Gastroesophageal sphincter (tissue), 4 donors: ENCODE results near the gene SLC7A14. TPM values are rescaled to one million over a fixed set of nuclear protein-coding genes. Genes with fewer than 3 reads are reported as not detected.

Experiments
- ATAC-seq: fragments of 150-250 bp; one replicate; pipeline ENCODE4 v1.9.1; 2016; ENCODE audit warnings: mild to moderate bottlenecking, moderate library complexity
- H3K27ac ChIP-seq, 4 donors: fragments of 200-600 bp; sonication (generic) in 3 of 4; 1 replicate in 3 of 4; 2 replicates in 1 of 4; pipeline ENCODE4 v1.5.1; 2016 to 2019
- H3K27me3 ChIP-seq: fragments of 200-600 bp; sonication (generic); one replicate; pipeline ENCODE4 v1.5.1; 2019
- H3K36me3 ChIP-seq, 2 donors: fragments of 200-600 bp; sonication (generic); one replicate each; pipeline ENCODE4 v1.5.1; 2019; ENCODE audit warnings: control low read depth in 1 of 2
- H3K4me1 ChIP-seq, 3 donors: fragments of 200-600 bp; sonication (generic); 1 replicate in 2 of 3; 2 replicates in 1 of 3; pipeline ENCODE4 v1.5.1; 2016 to 2019; ENCODE audit warnings: control low read depth in 2 of 3
- H3K4me3 ChIP-seq, 2 donors: fragments of 200-600 bp; sonication (generic); one replicate each; pipeline ENCODE4 v1.5.1; 2019; ENCODE audit warnings: mild to moderate bottlenecking in 1 of 2, moderate library complexity in 1 of 2
- H3K9me3 ChIP-seq, 3 donors: fragments of 200-600 bp; sonication (generic); one replicate each; pipeline ENCODE4 v1.5.1; 2017 to 2019; ENCODE audit warnings: control low read depth in 2 of 3
- CTCF ChIP-seq, 4 experiments: fragments of 200-600 bp in 2 of 4; fragments of 450-650 bp in 2 of 4; sonication (generic) in 1 of 4; IDR thresholded peaks; one replicate each; pipeline ENCODE4 v1.5.1; 2017 to 2019; ENCODE audit warnings: antibody characterized with exemption in 4 of 4, mild to moderate bottlenecking in 2 of 4, moderate library complexity in 2 of 4
- EP300 ChIP-seq: sonication (generic); formaldehyde crosslinking; IDR thresholded peaks from one replicate; pipeline ENCODE4 v1.6.1; 2017; ENCODE audit warnings: antibody characterized with exemption, mild to moderate bottlenecking
- POLR2A ChIP-seq, 2 donors: fragments of 450-650 bp; IDR thresholded peaks; one replicate each; pipeline ENCODE4 v1.6.1; 2017; ENCODE audit warnings: antibody characterized with exemption in 2 of 2, mild to moderate bottlenecking in 2 of 2, moderate library complexity in 1 of 2
- POLR2AphosphoS5 ChIP-seq: sonication (generic); formaldehyde crosslinking; IDR thresholded peaks from one replicate; pipeline ENCODE4 v1.6.1; 2017; ENCODE audit warnings: antibody characterized with exemption
- WGBS, 2 donors: methylation state at CpG; one replicate each; pipeline ENCODE4 v1.1.5; 2018; ENCODE audit warnings: low coverage in 1 of 2; 5-methylcytosine and 5-hydroxymethylcytosine counted together
- total RNA-seq, 4 donors: library from RNA; depleted of rRNA; stranded (reverse); fragments of >200 nt; gene quantifications; one replicate each; pipeline ENCODE4 v1.1.0, GENCODE V29; 2016

Gene SLC7A14
- total RNA-seq, 4 donors from 2014 or later: under 0.01 to 0.99 (median 0.43) TPM

- no peak overlapping the region for H3K4me3 ChIP-seq
- no peak for ATAC-seq
- H3K27ac ChIP-seq: no peak overlapping the region
- H3K4me1 ChIP-seq: peaks cover 0 to 7% (median 0%) of the 10 kb centered on the region in 3 donors
- TF ChIP-seq CTCF (IDR thresholded peaks at IDR 0.05) (no peak), EP300 (no peak), POLR2AphosphoS5 (no peak), POLR2A (IDR thresholded peaks at IDR 0.05) (no peak)
- peaks cover 34% of the 10 kb centered on the region for H3K27me3 ChIP-seq
- no peaks in the 10 kb centered on the region for H3K36me3 ChIP-seq
- no peaks in the 10 kb centered on the region for H3K9me3 ChIP-seq
- WGBS, 2 donors: 95 to 96% methylated on average over 4 of the region's 4 CpGs
Observed at GRCh38 chr3:170413291-170413690, 172.6 kb downstream of the SLC7A14 start.

GRCh38 chr3:170410428-170411029 is 175.3 kb downstream of the SLC7A14 start:
- H3K27ac ChIP-seq: no peak overlapping the region
- 41 to 42% methylated on average over 3 to 4 of the region's 4 CpGs for WGBS, 2 donors
- H3K9me3 ChIP-seq: no peaks in the 10 kb centered on the region

More at GRCh38 chr3:170410428-170411029, 175.3 kb downstream of the SLC7A14 start:
- no peak for ATAC-seq
- TF ChIP-seq POLR2AphosphoS5: no peak
- TF ChIP-seq CTCF (IDR thresholded peaks at IDR 0.05): peak; percentile 33 to 53 (median 44)
- Histone ChIP-seq H3K36me3 (no peaks in the 10 kb centered on the region), H3K4me1 (no peaks in the 10 kb centered on the region), H3K27me3 (peaks cover 6% of the 10 kb centered on the region), H3K4me3 (no peak overlapping the region)

Other genes starting within 250 kb of the SLC7A14 start
- 10 to 100 TPM; 29.1 to 52.8 (median 35.9) TPM for gene SKIL, start 228.4 kb downstream of the SLC7A14 start, total RNA-seq
- 1 to 10 TPM; 1.4 to 7.7 (median 2.5) TPM for gene CLDN11, start 167.2 kb downstream of the SLC7A14 start, total RNA-seq